Esophagus squamous epithelium (tissue), 4 donors: Measurements from ENCODE around the gene SUCLG2.

Source experiments
- CTCF ChIP-seq, 6 experiments: fragments of 450-650 bp in 4 of 6; fragments of 200-600 bp in 2 of 6; sonication (generic) in 2 of 6; IDR thresholded peaks; one replicate each; pipeline ENCODE4 v1.5.1; 2016 to 2019; ENCODE audit warnings: antibody characterized with exemption in 6 of 6, mild to moderate bottlenecking in 4 of 6, moderate library complexity in 4 of 6
- POLR2A ChIP-seq, 4 donors: fragments of 450-650 bp; IDR thresholded peaks; one replicate each; pipeline ENCODE4 v1.6.1; 2017; ENCODE audit warnings: antibody characterized with exemption in 4 of 4, mild to moderate bottlenecking in 4 of 4, moderate library complexity in 3 of 4

DNA sequence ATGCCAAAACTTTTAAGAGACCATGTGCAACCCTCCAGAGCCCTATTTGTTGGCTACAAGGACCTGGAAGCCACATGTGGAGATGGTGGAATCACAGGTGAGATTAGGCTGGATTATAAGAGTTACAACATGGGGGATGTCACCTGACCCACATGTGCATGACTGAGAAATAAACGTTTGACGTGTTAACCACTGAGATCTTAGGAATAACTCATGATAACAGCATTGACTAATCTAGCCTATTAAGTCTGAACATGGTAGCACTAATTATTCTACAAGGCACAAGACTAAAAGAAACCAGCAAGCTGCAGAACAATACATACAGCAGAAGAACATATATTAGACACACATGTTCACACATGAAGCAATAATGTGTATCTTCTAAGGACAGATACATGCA is 38.4 kb downstream of the SUCLG2 start:
- no peak for TF ChIP-seq CTCF (IDR thresholded peaks at IDR 0.05)
- no peak for TF ChIP-seq POLR2A (IDR thresholded peaks at IDR 0.05)
